Activated CD4-positive, alpha-beta T cell treated with anti-CD3 and anti-CD28 coated beads, Interleukin-2, amount 10 ng/mL, durations not matched to agents 24 days and 14 days (primary cell): ENCODE measurements around the gene E2F3. TPM values are rescaled to one million over a fixed set of nuclear protein-coding genes. Genes with fewer than 3 reads are reported as not detected.

Experiments used
- DNase-seq: peaks from one replicate; pipeline ENCODE4 v3.0.0; 2022
- H3K27ac Mint-ChIP-seq: one replicate; pipeline ENCODE4 v1.8.0; 2022; ENCODE audit warnings: mild to moderate bottlenecking, mixed read lengths
- H3K27me3 Mint-ChIP-seq: one replicate; pipeline ENCODE4 v1.8.0; 2022; ENCODE audit warnings: mixed read lengths
- H3K36me3 Mint-ChIP-seq: one replicate; pipeline ENCODE4 v1.8.0; 2022; ENCODE audit warnings: low read depth, mild to moderate bottlenecking, mixed read lengths
- H3K4me1 Mint-ChIP-seq: one replicate; pipeline ENCODE4 v1.8.0; 2021; ENCODE audit warnings: mixed read lengths
- H3K4me3 Mint-ChIP-seq: one replicate; pipeline ENCODE4 v1.8.0; 2022; ENCODE audit warnings: mild to moderate bottlenecking, moderate library complexity, mixed read lengths
- H3K9me3 Mint-ChIP-seq: one replicate; pipeline ENCODE4 v1.8.0; 2021; ENCODE audit warnings: mixed read lengths
- intact Hi-C: fragments of 100-400 bp; cut with micrococcal nuclease; formaldehyde crosslinking; loops from one replicate; pipeline ENCODE4 v1.15.1; 2023
- total RNA-seq: library from RNA; stranded (reverse); gene quantifications from 2 replicates; pipeline ENCODE4 v1.2.3, GENCODE V29; 2022

The E2F3 gene
- total RNA-seq, 1 donor from 2014 or later, result 28.0 TPM

- Mint-ChIP-seq H3K4me1 (peaks cover 63% of the 10 kb centered on the region), H3K36me3 (peaks cover 49% of the 10 kb centered on the region), H3K4me3 (peak overlapping the region; percentile 76), H3K27ac (peak overlapping the region; percentile 86), H3K9me3 (no peaks in the 10 kb centered on the region), H3K27me3 (no peaks in the 10 kb centered on the region)
- DNase-seq, result peak; percentile 64
- intact Hi-C loops, result no loop called here
Measured at GRCh38 chr6:20409427-20409971, 7.8 kb downstream of the E2F3 start.

GRCh38 chr6:20411544-20411943 is 9.9 kb downstream of the E2F3 start:
- DNase-seq, result no peak
- no peaks in the 10 kb centered on the region for H3K27me3 Mint-ChIP-seq
- no peaks in the 10 kb centered on the region for H3K9me3 Mint-ChIP-seq
- peaks cover 48% of the 10 kb centered on the region for H3K36me3 Mint-ChIP-seq
- H3K4me1 Mint-ChIP-seq, result peaks cover 71% of the 10 kb centered on the region
- peak overlapping the region; percentile 65 for H3K4me3 Mint-ChIP-seq
- intact Hi-C loops, result no loop called here
- H3K27ac Mint-ChIP-seq, result peak overlapping the region; percentile 81

GRCh38 chr6:20411953-20412681 is 10.4 kb downstream of the E2F3 start:
- no peaks in the 10 kb centered on the region for H3K27me3 Mint-ChIP-seq
- intact Hi-C loops, result no loop called here
- peaks cover 44% of the 10 kb centered on the region for H3K36me3 Mint-ChIP-seq
- no peak for DNase-seq
- H3K9me3 Mint-ChIP-seq, result no peaks in the 10 kb centered on the region
- H3K27ac Mint-ChIP-seq, result peak overlapping the region; percentile 81
- peaks cover 73% of the 10 kb centered on the region for H3K4me1 Mint-ChIP-seq
- peak overlapping the region; percentile 65 for H3K4me3 Mint-ChIP-seq

- peaks cover 39% of the 10 kb centered on the region for H3K36me3 Mint-ChIP-seq
- no peak overlapping the region for H3K27ac Mint-ChIP-seq
- peaks cover 69% of the 10 kb centered on the region for H3K4me1 Mint-ChIP-seq
- H3K4me3 Mint-ChIP-seq, result no peak overlapping the region
- intact Hi-C loops, result no loop called here
- no peak for DNase-seq
- no peaks in the 10 kb centered on the region for H3K9me3 Mint-ChIP-seq
- no peaks in the 10 kb centered on the region for H3K27me3 Mint-ChIP-seq
Measured at GRCh38 chr6:20412682-20413073, 11.0 kb downstream of the E2F3 start.

GRCh38 chr6:20413826-20414225 is 12.1 kb downstream of the E2F3 start:
- Mint-ChIP-seq H3K9me3 (no peaks in the 10 kb centered on the region), H3K27me3 (no peaks in the 10 kb centered on the region), H3K4me3 (no peak overlapping the region), H3K27ac (no peak overlapping the region), H3K4me1 (peaks cover 72% of the 10 kb centered on the region), H3K36me3 (peaks cover 35% of the 10 kb centered on the region)
- no peak for DNase-seq
- intact Hi-C loops, result no loop called here

- Mint-ChIP-seq H3K4me3 (no peak overlapping the region), H3K27me3 (no peaks in the 10 kb centered on the region), H3K27ac (no peak overlapping the region), H3K9me3 (no peaks in the 10 kb centered on the region), H3K4me1 (peaks cover 63% of the 10 kb centered on the region), H3K36me3 (peaks cover 34% of the 10 kb centered on the region)
- intact Hi-C loops, result no loop called here
- no peak for DNase-seq
Measured at GRCh38 chr6:20414711-20415110, 13.0 kb downstream of the E2F3 start.

- Mint-ChIP-seq H3K9me3 (no peaks in the 10 kb centered on the region), H3K4me1 (peaks cover 57% of the 10 kb centered on the region), H3K4me3 (no peak overlapping the region), H3K27ac (no peak overlapping the region), H3K27me3 (no peaks in the 10 kb centered on the region), H3K36me3 (peaks cover 34% of the 10 kb centered on the region)
- no peak for DNase-seq
- intact Hi-C loops, result no loop called here
Measured at GRCh38 chr6:20415304-20415703, 13.6 kb downstream of the E2F3 start.

GRCh38 chr6:20415712-20416454 is 14.2 kb downstream of the E2F3 start:
- peaks cover 35% of the 10 kb centered on the region for H3K36me3 Mint-ChIP-seq
- H3K27ac Mint-ChIP-seq, result no peak overlapping the region
- no peaks in the 10 kb centered on the region for H3K27me3 Mint-ChIP-seq
- H3K4me3 Mint-ChIP-seq, result peak overlapping the region; percentile 21
- peaks cover 1% of the 10 kb centered on the region for H3K9me3 Mint-ChIP-seq
- DNase-seq, result no peak
- H3K4me1 Mint-ChIP-seq, result peaks cover 57% of the 10 kb centered on the region
- intact Hi-C loops, result no loop called here

GRCh38 chr6:20416567-20417345 is 15.1 kb downstream of the E2F3 start:
- Mint-ChIP-seq H3K4me1 (peaks cover 52% of the 10 kb centered on the region), H3K9me3 (peaks cover 7% of the 10 kb centered on the region), H3K4me3 (no peak overlapping the region), H3K27me3 (no peaks in the 10 kb centered on the region), H3K27ac (no peak overlapping the region), H3K36me3 (peaks cover 37% of the 10 kb centered on the region)
- no peak for DNase-seq
- intact Hi-C loops, result no loop called here

GRCh38 chr6:20417819-20418218 is 16.1 kb downstream of the E2F3 start:
- intact Hi-C loops, result no loop called here
- DNase-seq, result no peak
- Mint-ChIP-seq H3K4me1 (peaks cover 50% of the 10 kb centered on the region), H3K27me3 (no peaks in the 10 kb centered on the region), H3K4me3 (peak overlapping the region; percentile 12), H3K36me3 (peaks cover 38% of the 10 kb centered on the region), H3K9me3 (peaks cover 7% of the 10 kb centered on the region), H3K27ac (no peak overlapping the region)

GRCh38 chr6:20426177-20427082 is 24.8 kb downstream of the E2F3 start:
- H3K27me3 Mint-ChIP-seq, result no peaks in the 10 kb centered on the region
- H3K4me3 Mint-ChIP-seq, result no peak overlapping the region
- H3K9me3 Mint-ChIP-seq, result peaks cover under 1% of the 10 kb centered on the region
- H3K36me3 Mint-ChIP-seq, result peaks cover 34% of the 10 kb centered on the region
- DNase-seq, result no peak
- intact Hi-C loops, result no loop called here
- H3K4me1 Mint-ChIP-seq, result peaks cover 23% of the 10 kb centered on the region
- H3K27ac Mint-ChIP-seq, result no peak overlapping the region

- peaks cover 17% of the 10 kb centered on the region for H3K4me1 Mint-ChIP-seq
Measured at GRCh38 chr6:20427856-20428255, 26.2 kb downstream of the E2F3 start.

GRCh38 chr6:20432692-20433091 is 31.0 kb downstream of the E2F3 start:
- Mint-ChIP-seq H3K4me3 (no peak overlapping the region), H3K27ac (no peak overlapping the region), H3K27me3 (no peaks in the 10 kb centered on the region), H3K9me3 (no peaks in the 10 kb centered on the region), H3K4me1 (peaks cover 2% of the 10 kb centered on the region), H3K36me3 (peaks cover 57% of the 10 kb centered on the region)
- no peak for DNase-seq
- intact Hi-C loops, result no loop called here

More at GRCh38 chr6:20427856-20428255, 26.2 kb downstream of the E2F3 start:
- no peaks in the 10 kb centered on the region for H3K27me3 Mint-ChIP-seq
- DNase-seq, result no peak
- no peak overlapping the region for H3K4me3 Mint-ChIP-seq
- intact Hi-C loops, result no loop called here
- no peak overlapping the region for H3K27ac Mint-ChIP-seq
- peaks cover 36% of the 10 kb centered on the region for H3K36me3 Mint-ChIP-seq
- no peaks in the 10 kb centered on the region for H3K9me3 Mint-ChIP-seq
